ENCODE data around the gene STAG3.
"Not testable (repeated sequence)": the region's sequence is repeated elsewhere in the genome, so short reads cannot be mapped to it uniquely, and the experiment has no call there.

GRCh38 chr7:100246121-100246864 lies 68.6 kb downstream of the STAG3 start:
- TF ChIP-seq EZH2 (IDR thresholded peaks at IDR 0.05; ENCODE audit: borderline replicate concordance, insufficient read depth, low read length, poor library complexity, severe bottlenecking); CTCF (IDR thresholded peaks at IDR 0.05; ENCODE audit: poor library complexity, severe bottlenecking): not testable (repeated sequence)
